Hepatocyte (in vitro differentiated cells): Measurements from ENCODE around the gene KLHL5. TPM values are rescaled to one million over a fixed set of nuclear protein-coding genes. Genes with fewer than 3 reads are reported as not detected.

Experiments used
- DNase-seq: peaks from one replicate; pipeline ENCODE4 v3.0.0-alpha.2; 2016; ENCODE audit warnings: low spot score
- H2AFZ ChIP-seq: fragments of 200-600 bp; sonication (generic); 2 replicates; pipeline ENCODE4 v1.6.0; 2016; ENCODE audit warnings: antibody characterized with exemption, mild to moderate bottlenecking
- H3K27ac ChIP-seq: fragments of 200-600 bp; sonication (generic); 2 replicates; pipeline ENCODE4 v1.5.1; 2016; ENCODE audit warnings: mild to moderate bottlenecking
- H3K27me3 ChIP-seq: fragments of 200-600 bp; sonication (generic); 2 replicates; pipeline ENCODE4 v1.6.1; 2016
- H3K36me3 ChIP-seq: fragments of 200-600 bp; sonication (generic); replicated peaks from 2 replicates; pipeline ENCODE4 v1.5.1; 2016; ENCODE audit warnings: low read depth; ENCODE audit not compliant: insufficient read depth
- H3K4me1 ChIP-seq: fragments of 200-600 bp; sonication (generic); 2 replicates; pipeline ENCODE4 v1.5.1; 2016; ENCODE audit warnings: mild to moderate bottlenecking, moderate library complexity; ENCODE audit not compliant: insufficient read depth
- H3K4me2 ChIP-seq: fragments of 200-600 bp; sonication (generic); 2 replicates; pipeline ENCODE4 v1.6.0; 2016
- H3K4me3 ChIP-seq: fragments of 200-600 bp; sonication (generic); 2 replicates; pipeline ENCODE4 v1.5.1; 2016; ENCODE audit warnings: mild to moderate bottlenecking
- H3K79me2 ChIP-seq: fragments of 200-600 bp; sonication (generic); 2 replicates; pipeline ENCODE4 v1.6.0; 2017; ENCODE audit warnings: mild to moderate bottlenecking
- H3K9me2 ChIP-seq: fragments of 200-600 bp; sonication (generic); replicated peaks from 2 replicates; pipeline ENCODE4 v1.6.0; 2017; ENCODE audit warnings: mild to moderate bottlenecking; ENCODE audit not compliant: insufficient read depth
- H3K9me3 ChIP-seq: fragments of 200-600 bp; sonication (generic); 2 replicates; pipeline ENCODE4 v1.5.1; 2016; ENCODE audit warnings: low read depth, mild to moderate bottlenecking
- H4K20me1 ChIP-seq: fragments of 200-600 bp; sonication (generic); 2 replicates; pipeline ENCODE4 v1.6.0; 2016; ENCODE audit warnings: mild to moderate bottlenecking; ENCODE audit not compliant: insufficient read depth, poor library complexity, severe bottlenecking
- EZH2 ChIP-seq: fragments of 200-600 bp; sonication (generic); IDR thresholded peaks from 2 replicates; pipeline ENCODE4 v1.6.1; 2016; ENCODE audit warnings: antibody characterized with exemption, mild to moderate bottlenecking, borderline replicate concordance
- EZH2phosphoT487 ChIP-seq: fragments of 200-600 bp; sonication (generic); IDR thresholded peaks from one replicate; pipeline ENCODE4 v1.6.1; 2018; ENCODE audit warnings: antibody characterized with exemption, mild to moderate bottlenecking, low read depth, moderate library complexity; ENCODE audit not compliant: unreplicated experiment, severe bottlenecking
- WGBS: methylation state at CpG from one replicate; pipeline ENCODE4 v1.1.6; 2016; ENCODE audit warnings: low lambda C conversion rate; ENCODE audit errors: missing lambda C conversion rate; 5-methylcytosine and 5-hydroxymethylcytosine counted together
- polyA plus RNA-seq: library from polyadenylated mRNA; unstranded; fragments of >200 nt; fragmentation: Nextera tagmentation; extraction: Ambion mirVana; gene quantifications from 2 replicates; pipeline ENCODE4 v1.2.1, GENCODE V29; 2016
- total RNA-seq: library from RNA; depleted of rRNA; stranded (reverse); fragments of >200 nt; gene quantifications from 2 replicates; pipeline ENCODE4 v1.2.3, GENCODE V29; 2014
- TF ChIP-seq, protein P1 (sequence below): fragments of 200-600 bp; sonication (generic); IDR thresholded peaks from 2 replicates; pipeline ENCODE4 v1.5.1; 2016; ENCODE audit warnings: antibody characterized with exemption, mild to moderate bottlenecking; ENCODE audit not compliant: poor library complexity

The KLHL5 gene
- total and polyA plus RNA-seq, 2 experiments from 2014 or later = 30.2 to 58.3 TPM

- H4K20me1 ChIP-seq = no peaks in the 10 kb centered on the region
- H3K4me1 ChIP-seq = no peaks in the 10 kb centered on the region
- H3K79me2 ChIP-seq = no peaks in the 10 kb centered on the region
- H3K9me2 ChIP-seq = no peaks in the 10 kb centered on the region
- H3K9me3 ChIP-seq = no peaks in the 10 kb centered on the region
- no peak for TF ChIP-seq EZH2
- no peak for TF ChIP-seq EZH2phosphoT487
- TF ChIP-seq, protein P1, sequence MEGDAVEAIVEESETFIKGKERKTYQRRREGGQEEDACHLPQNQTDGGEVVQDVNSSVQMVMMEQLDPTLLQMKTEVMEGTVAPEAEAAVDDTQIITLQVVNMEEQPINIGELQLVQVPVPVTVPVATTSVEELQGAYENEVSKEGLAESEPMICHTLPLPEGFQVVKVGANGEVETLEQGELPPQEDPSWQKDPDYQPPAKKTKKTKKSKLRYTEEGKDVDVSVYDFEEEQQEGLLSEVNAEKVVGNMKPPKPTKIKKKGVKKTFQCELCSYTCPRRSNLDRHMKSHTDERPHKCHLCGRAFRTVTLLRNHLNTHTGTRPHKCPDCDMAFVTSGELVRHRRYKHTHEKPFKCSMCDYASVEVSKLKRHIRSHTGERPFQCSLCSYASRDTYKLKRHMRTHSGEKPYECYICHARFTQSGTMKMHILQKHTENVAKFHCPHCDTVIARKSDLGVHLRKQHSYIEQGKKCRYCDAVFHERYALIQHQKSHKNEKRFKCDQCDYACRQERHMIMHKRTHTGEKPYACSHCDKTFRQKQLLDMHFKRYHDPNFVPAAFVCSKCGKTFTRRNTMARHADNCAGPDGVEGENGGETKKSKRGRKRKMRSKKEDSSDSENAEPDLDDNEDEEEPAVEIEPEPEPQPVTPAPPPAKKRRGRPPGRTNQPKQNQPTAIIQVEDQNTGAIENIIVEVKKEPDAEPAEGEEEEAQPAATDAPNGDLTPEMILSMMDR = no peak
- no peak overlapping the region for H3K4me3 ChIP-seq
- H3K4me2 ChIP-seq = no peak overlapping the region
- DNase-seq = no peak
- no peaks in the 10 kb centered on the region for H3K27me3 ChIP-seq
- no peaks in the 10 kb centered on the region for H3K36me3 ChIP-seq
- no peak overlapping the region for H3K27ac ChIP-seq
- H2AFZ ChIP-seq = no peak overlapping the region
- WGBS = 100% methylated on average over 1 of the region's 1 CpG
Measured at GRCh38 chr4:39146211-39146610, 84.2 kb downstream of the KLHL5 start.

DNA sequence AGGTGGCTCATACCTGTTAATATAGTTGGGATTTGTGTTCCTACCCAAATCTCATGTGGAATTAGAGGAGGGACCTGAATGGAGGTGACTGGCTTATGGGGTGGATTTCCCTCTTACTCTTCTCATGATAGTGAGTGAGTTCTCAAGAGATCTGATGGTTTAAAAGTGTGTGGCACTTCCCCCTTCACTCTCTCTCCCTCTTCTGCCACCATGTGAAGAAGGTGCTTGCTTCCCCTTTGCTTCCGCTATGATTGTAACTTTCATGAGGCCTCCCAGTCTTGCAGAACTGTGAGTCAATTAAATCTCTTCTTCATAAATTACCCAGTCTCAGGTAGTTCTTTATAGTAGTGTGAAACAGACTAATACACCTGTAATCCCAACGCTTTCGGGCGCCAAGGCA is 92.0 kb downstream of the KLHL5 start:
- Histone ChIP-seq H3K79me2 (no peaks in the 10 kb centered on the region), H3K27me3 (no peaks in the 10 kb centered on the region), H3K4me1 (no peaks in the 10 kb centered on the region), H3K9me2 (no peaks in the 10 kb centered on the region), H3K27ac (no peak overlapping the region), H3K4me2 (no peak overlapping the region), H3K36me3 (no peaks in the 10 kb centered on the region), H3K9me3 (no peaks in the 10 kb centered on the region), H2AFZ (no peak overlapping the region), H3K4me3 (no peak overlapping the region), H4K20me1 (no peaks in the 10 kb centered on the region)
- WGBS = 95% methylated on average over 4 of the region's 4 CpGs
- TF ChIP-seq, protein P1 = no peak
- no peak for TF ChIP-seq EZH2
- no peak for TF ChIP-seq EZH2phosphoT487
- no peak for DNase-seq

DNA sequence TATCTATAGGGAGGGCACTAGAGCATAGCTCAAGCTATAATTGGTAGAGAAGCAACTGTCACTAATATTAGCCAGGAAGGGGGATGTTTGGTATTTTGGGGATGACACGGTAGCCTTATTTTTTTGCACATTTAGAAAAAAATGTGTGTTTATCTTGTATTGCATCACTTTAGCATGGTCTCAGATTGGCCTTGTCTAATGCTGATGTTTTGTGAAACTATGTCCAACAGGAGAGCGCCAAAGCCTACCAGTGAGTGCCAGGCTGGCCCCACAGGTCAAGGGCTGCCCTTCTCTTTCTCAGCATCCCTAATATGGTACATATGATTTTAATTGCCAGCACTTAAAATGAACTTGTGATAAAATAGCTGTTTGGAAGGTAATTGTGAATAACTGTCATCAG is 95.5 kb downstream of the KLHL5 start:
- 94% methylated on average over 2 of the region's 2 CpGs for WGBS
- no peaks in the 10 kb centered on the region for H3K9me3 ChIP-seq
- no peak overlapping the region for H3K4me3 ChIP-seq
- DNase-seq = no peak
- no peaks in the 10 kb centered on the region for H4K20me1 ChIP-seq
- no peak overlapping the region for H3K4me2 ChIP-seq
- no peak overlapping the region for H2AFZ ChIP-seq
- no peaks in the 10 kb centered on the region for H3K4me1 ChIP-seq
- no peak for TF ChIP-seq EZH2phosphoT487
- no peak for TF ChIP-seq EZH2
- TF ChIP-seq, protein P1 = no peak
- H3K27me3 ChIP-seq = no peaks in the 10 kb centered on the region
- no peaks in the 10 kb centered on the region for H3K36me3 ChIP-seq
- H3K9me2 ChIP-seq = no peaks in the 10 kb centered on the region
- no peaks in the 10 kb centered on the region for H3K79me2 ChIP-seq
- no peak overlapping the region for H3K27ac ChIP-seq

DNA sequence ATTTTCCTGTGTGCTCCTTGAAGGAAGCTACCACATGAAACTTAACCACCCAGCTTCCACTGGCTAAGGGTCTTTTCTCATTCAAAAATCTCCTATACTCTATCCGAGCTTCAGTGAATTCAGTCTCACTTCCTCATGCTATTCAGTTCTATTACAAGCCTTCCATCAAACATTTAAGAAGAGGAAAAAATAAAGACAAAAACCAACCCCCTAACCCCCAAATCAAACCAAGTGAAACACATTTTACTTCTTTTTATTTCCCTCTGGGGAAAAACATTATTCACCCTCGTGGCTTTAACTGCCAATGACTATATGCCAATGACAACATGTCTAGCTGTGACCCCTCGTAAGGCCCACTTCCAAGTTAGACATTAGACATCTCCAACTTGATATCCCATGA is 104.1 kb downstream of the KLHL5 start:
- H3K27me3 ChIP-seq = no peaks in the 10 kb centered on the region
- TF ChIP-seq, protein P1 = no peak
- TF ChIP-seq EZH2phosphoT487 = no peak
- TF ChIP-seq EZH2 = no peak
- no peaks in the 10 kb centered on the region for H3K79me2 ChIP-seq
- H4K20me1 ChIP-seq = no peaks in the 10 kb centered on the region
- no peak overlapping the region for H3K4me2 ChIP-seq
- WGBS = 82% methylated on average over 3 of the region's 3 CpGs
- DNase-seq = no peak
- H3K27ac ChIP-seq = no peak overlapping the region
- H3K9me2 ChIP-seq = no peaks in the 10 kb centered on the region
- H3K9me3 ChIP-seq = no peaks in the 10 kb centered on the region
- H2AFZ ChIP-seq = no peak overlapping the region
- no peaks in the 10 kb centered on the region for H3K36me3 ChIP-seq
- H3K4me1 ChIP-seq = no peaks in the 10 kb centered on the region
- H3K4me3 ChIP-seq = no peak overlapping the region
